Common myeloid progenitor, CD34-positive (primary cell): ENCODE data around the gene CKM.
"Not testable (repeated sequence)": the region's sequence is repeated elsewhere in the genome, so short reads cannot be mapped to it uniquely, and the experiment has no call there.

Experiments
- CTCF ChIA-PET: fragments of 350-600 bp; sonication (Branson Sonifier 250); formaldehyde crosslinking; loops from one replicate; lab custom pipeline; 2021; ENCODE audit warnings: antibody characterized with exemption; lab: Charles Lee
- POLR2A ChIA-PET: fragments of 350-600 bp; sonication (Branson Sonifier 250); formaldehyde crosslinking; loops from one replicate; lab custom pipeline; 2021; ENCODE audit warnings: antibody characterized with exemption; lab: Charles Lee
- DNase-seq, 3 donors: peaks; one replicate each; pipeline versions ENCODE4 v3.0.0 to v3.0.0-alpha.2; 2013
- H3K27ac ChIP-seq, 2 experiments: 1 replicate in 1 of 2; 2 replicates in 1 of 2; pipeline ENCODE4 v1.7.0; 2013; ENCODE audit warnings: inconsistent platforms in 2 of 2, low read length in 2 of 2, mild to moderate bottlenecking in 2 of 2, low read depth in 1 of 2, moderate library complexity in 1 of 2; ENCODE audit not compliant: severe bottlenecking in 2 of 2, insufficient read depth in 1 of 2, poor library complexity in 1 of 2
- H3K27me3 ChIP-seq, 5 experiments: replicated peaks in 2 of 5; 1 replicate in 3 of 5; 2 replicates in 2 of 5; pipeline versions ENCODE4 v1.6.1 to v1.7.0; 2013; ENCODE audit warnings: low read length in 4 of 5, mild to moderate bottlenecking in 2 of 5, moderate library complexity in 2 of 5, inconsistent platforms in 1 of 5; ENCODE audit not compliant: insufficient read depth in 5 of 5, control insufficient read depth in 4 of 5
- H3K36me3 ChIP-seq, 4 experiments: 1 replicate in 2 of 4; 2 replicates in 2 of 4; pipeline versions ENCODE4 v1.6.1 to v1.7.0; 2013; ENCODE audit warnings: low read length in 3 of 4, control low read depth in 1 of 4, mild to moderate bottlenecking in 1 of 4; ENCODE audit not compliant: control insufficient read depth in 4 of 4, insufficient read depth in 4 of 4
- H3K4me1 ChIP-seq, 4 experiments: 1 replicate in 3 of 4; 2 replicates in 1 of 4; pipeline versions ENCODE4 v1.6.1 to v1.7.1; 2013; ENCODE audit warnings: low read length in 3 of 4, mild to moderate bottlenecking in 3 of 4, control low read depth in 1 of 4, inconsistent platforms in 1 of 4, moderate library complexity in 1 of 4; ENCODE audit not compliant: control insufficient read depth in 4 of 4, insufficient read depth in 4 of 4; ENCODE audit errors: control extremely low read depth in 1 of 4
- H3K4me3 ChIP-seq, 7 experiments: 1 replicate in 4 of 7; 2 replicates in 3 of 7; pipeline versions ENCODE4 v1.5.1 to v1.7.0; 2013; ENCODE audit warnings: mild to moderate bottlenecking in 7 of 7, low read length in 6 of 7, moderate library complexity in 6 of 7, inconsistent platforms in 2 of 7, low read depth in 2 of 7, control low read depth in 1 of 7; ENCODE audit not compliant: insufficient read depth in 4 of 7, control insufficient read depth in 1 of 7; ENCODE audit errors: extremely low read depth in 1 of 7
- H3K9me3 ChIP-seq, 5 experiments: 1 replicate in 4 of 5; 2 replicates in 1 of 5; pipeline versions ENCODE4 v1.6.1 to v1.7.1; 2013; ENCODE audit warnings: low read length in 4 of 5, mild to moderate bottlenecking in 2 of 5, inconsistent platforms in 1 of 5, low read depth in 1 of 5, moderate library complexity in 1 of 5; ENCODE audit not compliant: control insufficient read depth in 4 of 5, insufficient read depth in 2 of 5; ENCODE audit errors: control extremely low read depth in 1 of 5
- WGBS: methylation state at CpG from one replicate; pipeline ENCODE4 v1.1.5; 2013; ENCODE audit not compliant: insufficient coverage; 5-methylcytosine and 5-hydroxymethylcytosine counted together

The CKM gene

DNA sequence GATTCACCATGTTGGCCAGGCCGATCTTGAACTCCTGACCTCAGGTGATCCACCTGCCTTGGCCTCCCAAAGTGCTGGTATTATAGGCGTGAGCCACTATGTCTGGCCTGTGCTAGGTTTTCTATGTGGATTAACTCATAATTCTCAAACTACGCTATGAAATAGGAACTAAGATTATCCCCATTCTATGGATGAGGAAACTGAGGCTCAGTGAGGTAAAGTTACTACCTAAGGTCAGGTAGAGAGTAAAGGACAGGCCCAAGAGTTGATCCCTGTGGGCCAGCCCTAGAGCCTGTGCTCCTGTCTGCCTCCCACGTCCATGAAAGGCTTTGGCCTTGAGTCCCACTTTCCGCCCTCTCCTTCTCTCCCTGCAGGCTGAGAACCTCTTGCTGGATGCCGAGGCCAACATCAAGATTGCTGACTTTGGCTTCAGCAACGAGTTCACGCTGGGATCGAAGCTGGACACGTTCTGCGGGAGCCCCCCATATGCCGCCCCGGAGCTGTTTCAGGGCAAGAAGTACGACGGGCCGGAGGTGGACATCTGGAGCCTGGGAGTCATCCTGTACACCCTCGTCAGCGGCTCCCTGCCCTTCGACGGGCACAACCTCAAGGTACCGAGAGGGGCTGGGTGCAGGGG, 51.5 kb downstream of the CKM start:
- Histone ChIP-seq H3K36me3 (peaks cover 8 to 51% (median 28%) of the 10 kb centered on the region in 4 experiments), H3K27ac (no peak overlapping the region), H3K27me3 (no peaks in the 10 kb centered on the region), H3K4me3 (no peak overlapping the region), H3K4me1 (no peaks in the 10 kb centered on the region), H3K9me3 (no peaks in the 10 kb centered on the region)
- no peak for DNase-seq
- ChIA-PET CTCF (interaction anchor here (1.4 kb wide), 1 partner anchor 17 kb away, joined by 3 read pairs; no protein-coding TSS in a partner anchor), POLR2A (no interaction called here)
- WGBS: 96% methylated on average over 15 of the region's 21 CpGs

DNA sequence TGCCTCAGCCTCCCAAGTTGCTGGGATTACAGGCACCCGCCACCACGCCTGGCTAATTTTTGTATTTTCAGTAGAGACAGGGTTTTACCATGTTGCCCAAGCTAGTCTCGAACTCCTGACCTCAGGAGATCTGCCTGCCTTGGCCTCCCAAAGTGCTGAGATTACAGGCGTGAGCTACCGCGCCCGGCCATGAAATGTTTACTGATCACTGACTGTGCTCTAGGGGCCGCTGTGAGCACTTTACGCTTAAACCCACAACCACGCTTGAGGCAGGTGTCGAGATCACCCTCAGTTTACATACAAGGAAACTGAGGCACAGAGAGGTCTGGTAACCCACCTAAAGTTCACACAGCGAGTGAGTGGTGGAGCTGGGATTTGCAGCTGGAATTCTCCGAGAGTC, 52.7 kb downstream of the CKM start:
- 100% methylated on average over 13 of the region's 13 CpGs for WGBS
- peaks cover 5 to 55% (median 25%) of the 10 kb centered on the region in 4 experiments for H3K36me3 ChIP-seq
- POLR2A ChIA-PET: interaction anchor here (0.7 kb wide), 1 partner anchor 369 kb away, joined by 3 read pairs; no protein-coding TSS in a partner anchor
- H3K9me3 ChIP-seq, H3K27ac ChIP-seq, H3K4me1 ChIP-seq, DNase-seq, H3K4me3 ChIP-seq, H3K27me3 ChIP-seq: not testable (repeated sequence)
- CTCF ChIA-PET: interaction anchor here (1.4 kb wide), 1 partner anchor 16 kb away, joined by 3 read pairs; no protein-coding TSS in a partner anchor

DNA sequence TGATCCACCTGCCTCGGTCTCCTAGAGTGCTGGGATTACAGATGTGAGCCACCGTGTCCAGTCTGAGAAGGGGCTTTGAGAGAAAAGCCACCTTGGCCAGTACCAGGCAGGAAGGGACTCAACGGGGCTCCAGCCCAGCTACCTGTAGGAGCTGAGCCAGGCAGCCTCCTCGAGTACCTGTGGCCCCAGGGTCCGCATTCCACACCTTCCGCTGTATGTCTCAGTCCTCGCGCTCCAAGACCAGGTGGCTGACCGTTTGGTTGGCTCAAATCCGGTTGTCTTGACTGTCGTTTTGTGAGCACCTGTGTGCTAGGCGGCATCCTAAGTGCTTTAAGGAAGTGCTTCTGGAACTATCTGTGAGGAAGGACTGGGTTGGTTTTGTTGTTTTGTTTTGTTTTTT, 55.4 kb downstream of the CKM start:
- no peaks in the 10 kb centered on the region for H3K27me3 ChIP-seq
- ChIA-PET CTCF (no interaction called here), POLR2A (no interaction called here)
- peaks cover 5 to 41% (median 18%) of the 10 kb centered on the region in 4 experiments for H3K36me3 ChIP-seq
- 97% methylated on average over 11 of the region's 12 CpGs for WGBS
- no peak overlapping the region for H3K27ac ChIP-seq
- no peaks in the 10 kb centered on the region for H3K4me1 ChIP-seq
- DNase-seq: no peak
- no peak overlapping the region for H3K4me3 ChIP-seq
- H3K9me3 ChIP-seq: no peaks in the 10 kb centered on the region

DNA sequence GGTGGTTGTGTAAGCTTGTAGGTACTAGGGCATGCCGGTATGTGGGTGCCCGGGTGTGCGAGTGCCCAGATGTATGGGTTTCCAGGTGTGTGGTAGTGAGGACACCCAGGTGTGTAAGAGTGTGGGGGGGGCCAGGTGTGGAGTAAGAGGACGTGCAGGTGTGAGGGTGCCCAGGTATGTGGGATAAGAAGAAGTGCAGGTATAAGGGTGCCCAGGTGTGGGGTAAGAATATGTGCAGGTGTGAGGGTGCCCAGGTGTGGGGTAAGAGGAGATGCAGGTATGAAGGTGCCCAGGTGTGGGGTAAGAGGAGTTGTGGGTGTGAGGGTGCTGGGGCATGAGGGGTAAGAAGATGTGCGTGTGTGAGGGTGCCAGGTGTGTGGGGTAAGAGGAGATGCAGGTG, 57.3 kb downstream of the CKM start:
- Histone ChIP-seq H3K4me1 (no peaks in the 10 kb centered on the region), H3K9me3 (no peaks in the 10 kb centered on the region), H3K36me3 (peaks cover 0 to 27% (median 9%) of the 10 kb centered on the region in 4 experiments), H3K4me3 (no peak overlapping the region), H3K27ac (no peak overlapping the region), H3K27me3 (no peaks in the 10 kb centered on the region)
- POLR2A ChIA-PET: no interaction called here
- CTCF ChIA-PET: interaction anchor here (1.2 kb wide), 1 partner anchor 74 kb away, joined by 3 read pairs; no protein-coding TSS in a partner anchor
- WGBS: 97% methylated on average over 4 of the region's 5 CpGs
- no peak for DNase-seq

DNA sequence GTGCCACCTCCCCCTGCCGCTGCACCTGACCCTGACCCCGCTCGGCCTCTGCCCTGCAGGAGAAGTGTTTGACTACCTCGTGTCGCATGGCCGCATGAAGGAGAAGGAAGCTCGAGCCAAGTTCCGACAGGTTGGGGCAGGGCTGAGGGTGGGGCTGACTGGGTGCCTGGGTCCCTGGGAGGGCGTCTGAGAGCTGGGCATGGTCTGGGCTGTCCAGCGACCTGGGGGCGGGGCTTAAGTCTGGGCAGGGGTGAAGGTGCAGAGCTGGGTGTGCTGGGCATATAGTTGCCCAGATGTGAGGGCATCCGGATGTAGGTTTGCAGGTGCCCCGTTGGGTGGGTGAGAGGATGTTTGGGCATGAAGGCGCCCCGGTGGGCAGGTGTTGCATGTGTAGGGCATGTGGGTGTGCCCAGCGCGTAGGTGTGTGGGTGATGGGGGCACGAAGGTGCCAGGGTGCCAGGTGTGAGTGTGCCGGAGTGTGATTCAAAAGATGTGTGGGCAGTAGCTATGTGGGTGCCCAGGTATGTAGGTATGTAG, 57.8 kb downstream of the CKM start:
- Histone ChIP-seq H3K36me3 (peaks cover 0 to 25% (median 7%) of the 10 kb centered on the region in 4 experiments), H3K27me3 (no peaks in the 10 kb centered on the region), H3K27ac (no peak overlapping the region), H3K4me3 (no peak overlapping the region), H3K9me3 (no peaks in the 10 kb centered on the region), H3K4me1 (no peaks in the 10 kb centered on the region)
- ChIA-PET POLR2A (no interaction called here), CTCF (interaction anchor here (1.2 kb wide), 1 partner anchor 74 kb away, joined by 3 read pairs; no protein-coding TSS in a partner anchor)
- 97% methylated on average over 13 of the region's 19 CpGs for WGBS
- no peak for DNase-seq

DNA sequence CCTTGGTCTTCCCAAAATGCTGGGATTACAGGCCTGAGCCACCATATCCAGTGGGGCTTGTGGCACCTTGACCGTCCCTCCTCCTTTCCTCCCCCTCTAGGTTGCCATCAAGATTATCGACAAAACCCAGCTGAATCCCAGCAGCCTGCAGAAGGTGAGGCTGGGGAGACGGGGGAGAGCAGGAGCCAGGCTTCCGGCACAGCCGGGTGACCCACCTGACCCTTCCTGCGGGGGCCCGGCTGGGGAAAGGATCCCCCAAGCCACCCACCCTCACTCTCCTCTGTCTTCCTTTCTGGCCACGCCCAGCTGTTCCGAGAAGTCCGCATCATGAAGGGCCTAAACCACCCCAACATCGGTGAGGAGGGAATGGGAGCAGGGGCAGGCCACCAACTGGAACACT, 59.7 kb downstream of the CKM start:
- CTCF ChIA-PET: no interaction called here

DNA sequence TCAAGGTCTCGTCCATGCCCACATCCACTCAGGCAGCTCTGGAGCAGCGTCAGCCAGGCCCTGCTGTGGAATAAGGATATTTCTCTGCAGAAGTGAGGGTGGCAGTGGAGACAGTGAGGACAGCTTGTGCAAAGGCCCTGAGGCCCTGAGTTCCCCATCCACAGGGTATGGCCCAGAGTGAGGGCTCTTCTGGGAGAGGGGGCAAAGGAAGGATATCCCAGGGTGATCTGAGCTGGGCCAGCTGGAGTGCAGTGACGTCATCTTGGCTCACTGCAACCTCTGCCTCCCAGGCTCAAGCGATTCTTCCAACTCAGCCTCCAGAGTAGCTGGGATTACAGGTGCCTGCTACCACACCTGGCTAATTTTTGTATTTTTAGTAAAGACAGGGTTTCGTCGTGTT, 60.1 kb downstream of the CKM start:
- POLR2A ChIA-PET: no interaction called here
- no peak overlapping the region for H3K4me3 ChIP-seq
- CTCF ChIA-PET: no interaction called here

More for the DNA sequence above, 59.7 kb downstream of the CKM start:
- no peak overlapping the region for H3K4me3 ChIP-seq
- H3K27me3 ChIP-seq: no peaks in the 10 kb centered on the region
- H3K4me1 ChIP-seq: no peaks in the 10 kb centered on the region
- no peak for DNase-seq
- POLR2A ChIA-PET: no interaction called here
- H3K27ac ChIP-seq: no peak overlapping the region
- H3K36me3 ChIP-seq: peaks cover 0 to 18% (median 7%) of the 10 kb centered on the region in 4 experiments
- 100% methylated on average over 3 of the region's 11 CpGs for WGBS
- H3K9me3 ChIP-seq: no peaks in the 10 kb centered on the region

More for the DNA sequence above, 60.1 kb downstream of the CKM start:
- Histone ChIP-seq H3K9me3 (no peaks in the 10 kb centered on the region), H3K27me3 (no peaks in the 10 kb centered on the region), H3K36me3 (peaks cover 0 to 17% (median 7%) of the 10 kb centered on the region in 4 experiments), H3K4me1 (no peaks in the 10 kb centered on the region), H3K27ac (no peak overlapping the region)
- 100% methylated on average over 6 of the region's 6 CpGs for WGBS
- DNase-seq: no peak
